SK-N-SH treated with all-trans-retinoic acid at 6 μM for 48 hours (cell line): ENCODE results near the gene FAM53A.

ENCODE experiments used
- ATAC-seq: fragments of 200-7000 bp; cut with Tn5 transposase; 3 replicates; pipeline ENCODE4 v1.9.1; 2020; ENCODE audit warnings: mild to moderate bottlenecking, moderate library complexity
- ARNTL ChIP-seq: fragments of 450-650 bp; formaldehyde crosslinking; IDR thresholded peaks from 2 replicates; pipeline ENCODE4 v1.5.0; 2020; ENCODE audit warnings: low read depth, mild to moderate bottlenecking, moderate library complexity, borderline replicate concordance
- BACH2 ChIP-seq: fragments of 250-450 bp; sonication (Bioruptor Pico); IDR thresholded peaks from 2 replicates; pipeline ENCODE4 v1.9.0; 2021; ENCODE audit warnings: mild to moderate bottlenecking, borderline replicate concordance
- CSDC2 ChIP-seq: fragments of 250-450 bp; sonication (Bioruptor Pico); IDR thresholded peaks from 2 replicates; pipeline ENCODE4 v1.5.0; 2020; ENCODE audit warnings: mild to moderate bottlenecking, moderate library complexity
- CSRNP3 ChIP-seq: fragments of 250-450 bp; sonication (Bioruptor Pico); IDR thresholded peaks from 2 replicates; pipeline ENCODE4 v1.5.1; 2021; ENCODE audit warnings: mild to moderate bottlenecking, moderate library complexity
- ESRRG ChIP-seq: fragments of 250-450 bp; sonication (Bioruptor Pico); IDR thresholded peaks from 2 replicates; pipeline ENCODE4 v1.6.1; 2021; ENCODE audit warnings: mild to moderate bottlenecking
- GLIS3 ChIP-seq: fragments of 250-450 bp; sonication (Bioruptor Pico); IDR thresholded peaks from 2 replicates; pipeline ENCODE4 v1.5.0; 2020; ENCODE audit warnings: mild to moderate bottlenecking, moderate library complexity
- ISL1 ChIP-seq: fragments of 250-450 bp; sonication (Bioruptor Pico); IDR thresholded peaks from 2 replicates; pipeline ENCODE4 v2.1.2; 2022; ENCODE audit warnings: mild to moderate bottlenecking, moderate library complexity
- OSR1 ChIP-seq: fragments of 250-450 bp; sonication (Bioruptor Pico); IDR thresholded peaks from 2 replicates; pipeline ENCODE4 v1.8.0; 2022; ENCODE audit warnings: moderate library complexity, mild to moderate bottlenecking, inconsistent platforms
- POU6F1 ChIP-seq: fragments of 250-450 bp; sonication (Bioruptor Pico); IDR thresholded peaks from 2 replicates; pipeline ENCODE4 v1.8.0; 2021; ENCODE audit warnings: low read depth, mild to moderate bottlenecking, moderate library complexity, borderline replicate concordance
- PPARA ChIP-seq: fragments of 250-450 bp; sonication (Bioruptor Pico); IDR thresholded peaks from 2 replicates; pipeline ENCODE4 v1.5.0; 2020; ENCODE audit warnings: mild to moderate bottlenecking, borderline replicate concordance
- RARB ChIP-seq: fragments of 250-450 bp; sonication (Bioruptor Pico); IDR thresholded peaks from 2 replicates; pipeline ENCODE4 v1.8.0; 2021; ENCODE audit warnings: mild to moderate bottlenecking, moderate library complexity
- SNAI2 ChIP-seq: fragments of 250-450 bp; sonication (Bioruptor Pico); IDR thresholded peaks from 2 replicates; pipeline ENCODE4 v1.5.0; 2020; ENCODE audit warnings: mild to moderate bottlenecking, moderate library complexity
- TCF4 ChIP-seq: fragments of 250-450 bp; sonication (Bioruptor Pico); IDR thresholded peaks from 2 replicates; pipeline ENCODE4 v1.8.0; 2021; ENCODE audit warnings: mild to moderate bottlenecking, moderate library complexity, borderline replicate concordance
- TOX ChIP-seq: fragments of 250-450 bp; sonication (Bioruptor Pico); IDR thresholded peaks from 2 replicates; pipeline ENCODE4 v1.8.0; 2021; ENCODE audit warnings: mild to moderate bottlenecking, moderate library complexity, borderline replicate concordance
- ZC3H10 ChIP-seq: fragments of 250-450 bp; sonication (Bioruptor Pico); IDR thresholded peaks from 2 replicates; pipeline ENCODE4 v1.5.1; 2021; ENCODE audit warnings: mild to moderate bottlenecking, moderate library complexity
- ZFP3 ChIP-seq: fragments of 250-450 bp; sonication (Bioruptor Pico); IDR thresholded peaks from 2 replicates; pipeline ENCODE4 v1.5.0; 2020; ENCODE audit warnings: mild to moderate bottlenecking, moderate library complexity
- ZFP30 ChIP-seq: fragments of 450-650 bp; formaldehyde crosslinking; IDR thresholded peaks from 2 replicates; pipeline ENCODE4 v1.5.0; 2022; ENCODE audit warnings: mild to moderate bottlenecking, moderate library complexity
- ZNF565 ChIP-seq: fragments of 450-650 bp; formaldehyde crosslinking; conservative IDR thresholded peaks from 2 replicates; pipeline ENCODE4 v1.5.0; 2020; ENCODE audit warnings: low read depth, mild to moderate bottlenecking, moderate library complexity
- ZNF70 ChIP-seq: fragments of 450-650 bp; formaldehyde crosslinking; IDR thresholded peaks from 2 replicates; pipeline ENCODE4 v1.5.0; 2020; ENCODE audit warnings: mild to moderate bottlenecking, moderate library complexity
- ZNF8 ChIP-seq: fragments of 450-650 bp; formaldehyde crosslinking; IDR thresholded peaks from 2 replicates; pipeline ENCODE4 v1.5.0; 2020; ENCODE audit warnings: mild to moderate bottlenecking, moderate library complexity
- TF ChIP-seq, protein P1 (sequence below): fragments of 250-450 bp; sonication (Bioruptor Pico); IDR thresholded peaks from 2 replicates; pipeline ENCODE4 v1.5.1; 2020; ENCODE audit warnings: low read depth, mild to moderate bottlenecking, moderate library complexity
- TF ChIP-seq, protein P2 (sequence below): fragments of 250-450 bp; sonication (Bioruptor Pico); IDR thresholded peaks from 2 replicates; pipeline ENCODE4 v1.8.0; 2020; ENCODE audit warnings: mild to moderate bottlenecking, moderate library complexity, borderline replicate concordance

Gene FAM53A

GRCh38 chr4:1666391-1666790 lies 17.7 kb downstream of the FAM53A start:
- TF ChIP-seq OSR1 (CRISPR knock-in tag) (no peak), CSRNP3 (no peak), ISL1 (CRISPR knock-in tag) (no peak), ESRRG (no peak), ZNF565 (CRISPR knock-in tag) (no peak), ZNF70 (CRISPR knock-in tag) (no peak), RARB (no peak), ZFP30 (CRISPR knock-in tag) (no peak), ZFP3 (CRISPR knock-in tag) (no peak), GLIS3 (CRISPR knock-in tag) (no peak), PPARA (CRISPR knock-in tag) (no peak), ZC3H10 (CRISPR knock-in tag) (no peak), TCF4 (CRISPR knock-in tag) (no peak)
- TF ChIP-seq, protein P1, sequence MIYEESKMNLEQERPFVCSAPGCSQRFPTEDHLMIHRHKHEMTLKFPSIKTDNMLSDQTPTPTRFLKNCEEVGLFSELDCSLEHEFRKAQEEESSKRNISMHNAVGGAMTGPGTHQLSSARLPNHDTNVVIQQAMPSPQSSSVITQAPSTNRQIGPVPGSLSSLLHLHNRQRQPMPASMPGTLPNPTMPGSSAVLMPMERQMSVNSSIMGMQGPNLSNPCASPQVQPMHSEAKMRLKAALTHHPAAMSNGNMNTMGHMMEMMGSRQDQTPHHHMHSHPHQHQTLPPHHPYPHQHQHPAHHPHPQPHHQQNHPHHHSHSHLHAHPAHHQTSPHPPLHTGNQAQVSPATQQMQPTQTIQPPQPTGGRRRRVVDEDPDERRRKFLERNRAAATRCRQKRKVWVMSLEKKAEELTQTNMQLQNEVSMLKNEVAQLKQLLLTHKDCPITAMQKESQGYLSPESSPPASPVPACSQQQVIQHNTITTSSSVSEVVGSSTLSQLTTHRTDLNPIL (CRISPR knock-in tag) = no peak
- TF ChIP-seq, protein P2, sequence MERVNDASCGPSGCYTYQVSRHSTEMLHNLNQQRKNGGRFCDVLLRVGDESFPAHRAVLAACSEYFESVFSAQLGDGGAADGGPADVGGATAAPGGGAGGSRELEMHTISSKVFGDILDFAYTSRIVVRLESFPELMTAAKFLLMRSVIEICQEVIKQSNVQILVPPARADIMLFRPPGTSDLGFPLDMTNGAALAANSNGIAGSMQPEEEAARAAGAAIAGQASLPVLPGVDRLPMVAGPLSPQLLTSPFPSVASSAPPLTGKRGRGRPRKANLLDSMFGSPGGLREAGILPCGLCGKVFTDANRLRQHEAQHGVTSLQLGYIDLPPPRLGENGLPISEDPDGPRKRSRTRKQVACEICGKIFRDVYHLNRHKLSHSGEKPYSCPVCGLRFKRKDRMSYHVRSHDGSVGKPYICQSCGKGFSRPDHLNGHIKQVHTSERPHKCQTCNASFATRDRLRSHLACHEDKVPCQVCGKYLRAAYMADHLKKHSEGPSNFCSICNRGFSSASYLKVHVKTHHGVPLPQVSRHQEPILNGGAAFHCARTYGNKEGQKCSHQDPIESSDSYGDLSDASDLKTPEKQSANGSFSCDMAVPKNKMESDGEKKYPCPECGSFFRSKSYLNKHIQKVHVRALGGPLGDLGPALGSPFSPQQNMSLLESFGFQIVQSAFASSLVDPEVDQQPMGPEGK (CRISPR knock-in tag) = no peak
- no peak for ATAC-seq

GRCh38 chr4:1664141-1664540 lies 20.0 kb downstream of the FAM53A start:
- no peak for ATAC-seq
- TF ChIP-seq POU6F1 (CRISPR knock-in tag) (no peak), PPARA (CRISPR knock-in tag) (no peak), TCF4 (CRISPR knock-in tag) (no peak), ZFP30 (CRISPR knock-in tag) (no peak), ZNF8 (CRISPR knock-in tag) (no peak), RARB (no peak), CSDC2 (no peak), ZNF565 (CRISPR knock-in tag) (no peak), ZFP3 (CRISPR knock-in tag) (no peak)

- no peak for TF ChIP-seq BACH2
- TF ChIP-seq ZNF70 (CRISPR knock-in tag) = no peak
- no peak for TF ChIP-seq PPARA (CRISPR knock-in tag)
- TF ChIP-seq SNAI2 = no peak
- TF ChIP-seq ARNTL (CRISPR knock-in tag) = no peak
- no peak for TF ChIP-seq ZFP30 (CRISPR knock-in tag)
- no peak for TF ChIP-seq ESRRG
- TF ChIP-seq GLIS3 (CRISPR knock-in tag) = no peak
- no peak for TF ChIP-seq ZFP3 (CRISPR knock-in tag)
- no peak for TF ChIP-seq ZNF8 (CRISPR knock-in tag)
- TF ChIP-seq ZNF565 (CRISPR knock-in tag) = no peak
- no peak for TF ChIP-seq TOX
- no peak for TF ChIP-seq RARB
- TF ChIP-seq, protein P1 (CRISPR knock-in tag) = no peak
- no peak for TF ChIP-seq CSRNP3
- TF ChIP-seq TCF4 (CRISPR knock-in tag) = no peak
- TF ChIP-seq CSDC2 = no peak
- TF ChIP-seq ZC3H10 (CRISPR knock-in tag) = no peak
- TF ChIP-seq OSR1 (CRISPR knock-in tag) = no peak
- ATAC-seq = no peak
These were observed 20.6 kb downstream of the FAM53A start for GRCh38 chr4:1663549-1663948.
